Measurements from ENCODE around the gene HOXB1. TPM values are rescaled to one million over a fixed set of nuclear protein-coding genes. Genes with fewer than 3 reads are reported as not detected.
A peak's percentile ranks its signal among the peaks of the same experiment; 100 is the strongest.

HOXB1 gene
- total and polyA plus RNA-seq, 2 of the 8 experiments (the other 6 are each of a cell fraction or from before 2014, with no cell fraction given): not detected

- H3K14ac ChIP-seq (ENCODE audit: insufficient read length): no peak overlapping the region
- H2AK5ac ChIP-seq (ENCODE audit: low read depth, low read length): no peak overlapping the region
- no peak overlapping the region for H3K9ac ChIP-seq (replicated peaks in 1 of 4; ENCODE audit: extremely low read depth in 1 of 4, low read depth in 3 of 4, low read length in 3 of 4)
- ChIA-PET POLR2A (ENCODE audit: partially characterized antibody) (interaction anchor here (1.8 kb wide), 1 partner anchor 50 kb away, joined by 4 read pairs; no protein-coding TSS in a partner anchor), CTCF (ENCODE audit: partially characterized antibody) (interaction anchor here (0.7 to 3.4 kb wide), 14 partner anchors 11 to 189 kb away, joined by 3 to 14 read pairs (median 3); partner anchors contain the start of gene HOXB5)
- H3K27ac ChIP-seq (ENCODE audit: low read depth, low read length): no peak overlapping the region
- H4K20me1 ChIP-seq (replicated peaks in 1 of 2; ENCODE audit: control insufficient read depth in 1 of 2, insufficient read depth in 2 of 2, low read length in 2 of 2): peaks cover 2 to 35% of the 10 kb centered on the region in 2 experiments
- H3K23me2 ChIP-seq (ENCODE audit: low read depth, low read length): peaks cover 4% of the 10 kb centered on the region; the same call in 1 of the 2 replicates
- H2BK20ac ChIP-seq (ENCODE audit: low read length): no peak overlapping the region
- no peak overlapping the region for H3K23ac ChIP-seq (ENCODE audit: insufficient read length)
- no peaks in the 10 kb centered on the region for H3K9me3 ChIP-seq (ENCODE audit: insufficient read depth in 2 of 2, low read depth in 1 of 2, low read length in 1 of 2)
- H4K91ac ChIP-seq (replicated peaks; ENCODE audit: insufficient read length, low read length): no peak overlapping the region
- H2BK120ac ChIP-seq (replicated peaks; ENCODE audit: low read depth, low read length): no peak overlapping the region
- H3K27me3 ChIP-seq (replicated peaks in 1 of 4; ENCODE audit: control insufficient read depth in 3 of 4, extremely low read depth in 1 of 4, insufficient read depth in 3 of 4, low read length in 3 of 4): peaks cover 99 to 100% (median 100%) of the 10 kb centered on the region in 4 experiments
- no peak for FAIRE-seq
- no peaks in the 10 kb centered on the region for H3K79me2 ChIP-seq (ENCODE audit: control insufficient read depth in 1 of 2, insufficient read depth in 2 of 2, low read length in 2 of 2)
- H2BK12ac ChIP-seq (ENCODE audit: low read depth, low read length): no peak overlapping the region
- no peak overlapping the region for H3K56ac ChIP-seq (replicated peaks; ENCODE audit: insufficient read length, low read depth, low read length)
- H3K4me2 ChIP-seq (ENCODE audit: insufficient read depth in 1 of 2, low read depth in 2 of 2, low read length in 2 of 2): no peak overlapping the region; a peak in 1 of 4 replicates
- WGBS, 2 experiments (ENCODE audit: extremely low coverage in 1 of 2, insufficient coverage in 1 of 2, insufficient read length in 1 of 2, insufficient replicate concordance in 2 of 2, low coverage in 1 of 2, low lambda C conversion rate in 2 of 2, missing lambda C conversion rate in 1 of 2): 11% methylated on average over 6 of the region's 10 CpGs; no CpG with 5 or more reads in 1 of the 2 experiments
- H3K4me1 ChIP-seq (replicated peaks in 1 of 4; ENCODE audit: control insufficient read depth in 3 of 4, insufficient read depth in 4 of 4, low read length in 3 of 4): peaks cover 0 to 8% (median 4%) of the 10 kb centered on the region in 4 experiments; a peak in 5 of 7 replicates
- DNase-seq (ENCODE audit: low read depth in 1 of 2, low spot score in 2 of 2): no peak
- H3K18ac ChIP-seq (ENCODE audit: extremely low read depth, low read length): no peak overlapping the region
- H3K36me3 ChIP-seq (ENCODE audit: control insufficient read depth in 2 of 4, insufficient read depth in 4 of 4, low read length in 3 of 4): peaks cover 0 to 5% (median 0%) of the 10 kb centered on the region in 4 experiments; a peak in 1 of 8 replicates
- H2AFZ ChIP-seq (ENCODE audit: low read length): no peak overlapping the region
- H3K4ac ChIP-seq (replicated peaks; ENCODE audit: insufficient read length, low read depth, low read length): no peak overlapping the region
- no peak overlapping the region for H4K5ac ChIP-seq (ENCODE audit: insufficient read length, low read depth, low read length)
- no peak overlapping the region for H4K8ac ChIP-seq (ENCODE audit: extremely low read depth, insufficient read depth, low read length)
- H3K4me3 ChIP-seq (ENCODE audit: extremely low read depth in 1 of 4, insufficient read depth in 2 of 4, low read depth in 3 of 4, low read length in 4 of 4): no peak overlapping the region
- TF ChIP-seq SP4 (IDR thresholded peaks at IDR 0.05; ENCODE audit: low read length): no peak
- peak; percentile 45 for TF ChIP-seq EZH2 (IDR thresholded peaks at IDR 0.05; ENCODE audit: low read depth, low read length, severe bottlenecking)
- no peak for TF ChIP-seq GTF2F1 (IDR thresholded peaks at IDR 0.05; ENCODE audit: borderline replicate concordance, low read depth, low read length)
- TF ChIP-seq EGR1 (IDR thresholded peaks at IDR 0.05; ENCODE audit: borderline replicate concordance, low read depth, low read length): no peak
- H2BK15ac ChIP-seq (ENCODE audit: low read length): no peak overlapping the region
- no peaks in the 10 kb centered on the region for H3K79me1 ChIP-seq (ENCODE audit: low read depth, low read length)
- no peak overlapping the region for H2BK5ac ChIP-seq (ENCODE audit: low read depth, low read length)
These were observed 33.0 kb upstream of the HOXB1 start for GRCh38 chr17:48563867-48564187.
